Activated CD8-positive, alpha-beta memory T cell treated with anti-CD3 and anti-CD28 coated beads, Interleukin-2, amount 50 U/mL, for 1 hour (primary cell): ENCODE results near the gene MIAT.
A peak's percentile ranks its signal among the peaks of the same experiment; 100 is the strongest.

Experiments used
- DNase-seq: peaks from one replicate; pipeline ENCODE4 v3.0.0-alpha.2; 2020; ENCODE audit errors: extremely low read depth

The MIAT gene

GRCh38 chr22:26632422-26633155 lies 24.8 kb upstream of the MIAT start:
- no peak for DNase-seq

GRCh38 chr22:26634189-26634588 lies 23.2 kb upstream of the MIAT start:
- no peak for DNase-seq

- no peak for DNase-seq
Measured at GRCh38 chr22:26635117-26635516, 22.3 kb upstream of the MIAT start.

- no peak for DNase-seq
Measured at GRCh38 chr22:26636296-26636695, 21.1 kb upstream of the MIAT start.

GRCh38 chr22:26642465-26643417 lies 14.6 kb upstream of the MIAT start:
- DNase-seq: peak; percentile 59

- no peak for DNase-seq
Measured at GRCh38 chr22:26643418-26644100, 13.8 kb upstream of the MIAT start.

GRCh38 chr22:26646158-26646557 lies 11.2 kb upstream of the MIAT start:
- no peak for DNase-seq

GRCh38 chr22:26648011-26648497 lies 9.3 kb upstream of the MIAT start:
- no peak for DNase-seq

- DNase-seq: no peak
Measured at GRCh38 chr22:26648528-26649388, 8.6 kb upstream of the MIAT start.

- DNase-seq: no peak
Measured at GRCh38 chr22:26650722-26651421, 6.5 kb upstream of the MIAT start.

- DNase-seq: no peak
Measured at GRCh38 chr22:26651815-26652214, 5.6 kb upstream of the MIAT start.

GRCh38 chr22:26658161-26658560 lies 773 bp downstream of the MIAT start:
- no peak for DNase-seq

- no peak for DNase-seq
Measured at GRCh38 chr22:26658671-26659478, 1.5 kb downstream of the MIAT start.

GRCh38 chr22:26660356-26660755 lies 3.0 kb downstream of the MIAT start:
- DNase-seq: no peak

GRCh38 chr22:26660961-26661578 lies 3.7 kb downstream of the MIAT start:
- DNase-seq: no peak

- DNase-seq: no peak
Measured at GRCh38 chr22:26662160-26662559, 4.8 kb downstream of the MIAT start.

GRCh38 chr22:26663374-26663923 lies 6.1 kb downstream of the MIAT start:
- no peak for DNase-seq

- no peak for DNase-seq
Measured at GRCh38 chr22:26665813-26666231, 8.4 kb downstream of the MIAT start.

GRCh38 chr22:26667140-26667539 lies 9.8 kb downstream of the MIAT start:
- DNase-seq: no peak
